Stimulated activated naive CD8-positive, alpha-beta T cell treated with anti-CD3 and anti-CD28 coated beads, Interleukin-15, amount 100 ng/mL, for 72 hours (primary cell): Measurements from ENCODE around the gene C10orf90.

Source experiments
- ATAC-seq: fragments of 150-1000 bp; cut with Tn5 transposase; 2 replicates; pipeline ENCODE4 v1.10.0; 2021; ENCODE audit warnings: mild to moderate bottlenecking, moderate library complexity
- DNase-seq, 2 donors: peaks; one replicate each; pipeline ENCODE4 v3.0.0; 2021 to 2022
- H3K27ac Mint-ChIP-seq, 2 donors: one replicate each; pipeline ENCODE4 v1.8.0; 2022; ENCODE audit warnings: mild to moderate bottlenecking in 2 of 2, mixed read lengths in 2 of 2, moderate library complexity in 2 of 2
- H3K27me3 Mint-ChIP-seq: one replicate; pipeline ENCODE4 v1.8.0; 2022; ENCODE audit warnings: mixed read lengths
- H3K4me1 Mint-ChIP-seq: one replicate; pipeline ENCODE4 v1.8.0; 2022; ENCODE audit warnings: mild to moderate bottlenecking, mixed read lengths
- H3K4me3 Mint-ChIP-seq, 2 donors: one replicate each; pipeline ENCODE4 v1.8.0; 2022; ENCODE audit warnings: mild to moderate bottlenecking in 2 of 2, mixed read lengths in 2 of 2, moderate library complexity in 1 of 2
- H3K9me3 Mint-ChIP-seq, 2 donors: one replicate each; pipeline ENCODE4 v1.8.0; 2022; ENCODE audit warnings: mixed read lengths in 2 of 2

The C10orf90 gene

DNA sequence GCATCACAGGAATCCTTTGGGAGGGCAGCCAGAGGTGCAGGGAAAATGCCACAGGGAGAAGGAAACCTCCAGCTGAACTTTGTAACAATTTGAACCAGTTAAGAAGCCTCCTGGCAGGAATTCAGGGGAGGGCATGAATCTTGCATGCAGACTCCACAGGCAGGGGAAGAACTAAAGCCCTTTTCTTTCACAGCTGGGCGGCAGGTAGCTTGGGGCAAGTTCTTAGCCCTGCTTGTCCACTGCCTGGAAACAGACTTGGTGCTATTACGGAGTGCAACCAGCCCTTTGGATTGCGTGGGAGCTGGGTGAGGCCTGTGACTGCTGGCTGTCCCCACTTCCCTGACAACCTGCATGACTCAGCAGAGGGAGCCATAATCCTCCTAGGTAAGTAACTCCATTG, 230.6 kb downstream of the C10orf90 start:
- ATAC-seq (no peak), DNase-seq (no peak)
- H3K27ac Mint-ChIP-seq, result no peak overlapping the region
- no peaks in the 10 kb centered on the region for H3K4me1 Mint-ChIP-seq
- peaks cover 15% of the 10 kb centered on the region for H3K27me3 Mint-ChIP-seq
- H3K4me3 Mint-ChIP-seq, result no peak overlapping the region
- peaks cover 10 to 12% of the 10 kb centered on the region in 2 donors for H3K9me3 Mint-ChIP-seq

DNA sequence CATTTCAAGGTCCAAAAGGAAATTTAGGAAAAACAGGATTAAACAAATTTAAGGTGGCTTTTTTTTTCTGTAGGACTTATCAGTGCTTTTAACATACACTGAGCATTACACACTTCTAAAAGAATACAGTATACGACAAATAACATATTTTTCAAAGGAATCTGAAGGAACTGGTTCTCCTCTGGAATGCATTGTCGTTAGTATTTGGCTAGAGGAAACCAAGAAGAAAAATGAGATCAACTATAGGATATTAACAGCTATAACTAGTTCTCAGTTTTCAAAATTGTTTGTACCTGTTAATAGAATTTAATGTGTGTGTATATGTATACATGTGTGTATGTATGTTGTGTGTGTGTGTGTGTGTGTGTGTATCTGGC, 232.1 kb downstream of the C10orf90 start:
- Mint-ChIP-seq H3K4me1 (no peaks in the 10 kb centered on the region), H3K9me3 (peaks cover 7 to 9% of the 10 kb centered on the region in 2 donors), H3K4me3 (no peak overlapping the region), H3K27me3 (peaks cover 6% of the 10 kb centered on the region), H3K27ac (no peak overlapping the region)
- DNase-seq (no peak), ATAC-seq (no peak)

DNA sequence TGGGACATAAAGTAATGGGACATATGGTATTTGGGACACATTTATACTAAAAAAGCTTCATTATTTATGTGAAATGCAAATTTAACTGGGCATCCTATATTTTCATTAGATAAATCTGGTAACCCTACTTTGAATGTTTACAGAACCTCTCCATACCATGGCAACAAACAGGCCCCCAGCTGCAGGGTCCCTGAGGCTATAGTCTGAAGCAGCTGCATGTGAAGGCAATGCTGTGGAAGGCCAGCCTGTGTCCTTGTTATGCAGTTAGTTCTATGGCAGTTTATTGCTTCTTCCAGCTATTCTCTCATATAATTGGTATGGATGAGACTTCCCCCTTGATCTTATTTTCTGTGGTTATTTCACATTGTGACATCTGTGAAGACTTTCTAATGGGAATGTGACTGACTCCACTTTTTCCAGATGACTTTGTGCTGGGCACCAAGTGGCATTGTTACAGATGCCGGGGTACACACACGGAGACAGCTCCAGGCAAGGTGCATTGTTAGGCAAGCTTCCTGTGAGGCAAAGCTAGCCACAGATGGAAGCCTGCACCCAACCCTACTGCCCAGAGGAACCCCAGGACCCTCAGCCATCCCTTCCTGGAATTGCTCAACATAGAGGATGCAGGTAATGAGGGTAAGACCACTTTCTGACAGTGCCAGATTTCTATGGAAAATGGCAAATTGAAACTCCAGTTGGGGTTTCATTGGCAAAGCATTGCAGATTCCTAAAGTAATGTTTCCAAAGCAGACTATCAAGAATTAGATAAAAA, 232.7 kb downstream of the C10orf90 start:
- ATAC-seq, result no peak
- no peak overlapping the region for H3K27ac Mint-ChIP-seq
- peaks cover 6% of the 10 kb centered on the region for H3K27me3 Mint-ChIP-seq

GRCh38 chr10:126434235-126434634, 236.3 kb downstream of the C10orf90 start:
- no peaks in the 10 kb centered on the region for H3K4me1 Mint-ChIP-seq
- DNase-seq (no peak), ATAC-seq (no peak)
- peaks cover 7 to 12% of the 10 kb centered on the region in 2 donors for H3K9me3 Mint-ChIP-seq
- H3K27ac Mint-ChIP-seq, result no peak overlapping the region
- no peak overlapping the region for H3K4me3 Mint-ChIP-seq
- H3K27me3 Mint-ChIP-seq, result peaks cover 6% of the 10 kb centered on the region

More for the DNA sequence above, 232.7 kb downstream of the C10orf90 start:
- DNase-seq, result no peak
- H3K4me3 Mint-ChIP-seq, result no peak overlapping the region
- peaks cover 6 to 9% of the 10 kb centered on the region in 2 donors for H3K9me3 Mint-ChIP-seq
- H3K4me1 Mint-ChIP-seq, result no peaks in the 10 kb centered on the region

GRCh38 chr10:126433351-126433750, 237.1 kb downstream of the C10orf90 start:
- DNase-seq (no peak), ATAC-seq (no peak)

GRCh38 chr10:126432507-126432906, 238.0 kb downstream of the C10orf90 start:
- no peak for DNase-seq
- H3K27ac Mint-ChIP-seq, result no peak overlapping the region
- ATAC-seq, result no peak
- H3K4me3 Mint-ChIP-seq, result no peak overlapping the region
- peaks cover 4 to 12% of the 10 kb centered on the region in 2 donors for H3K9me3 Mint-ChIP-seq
- H3K27me3 Mint-ChIP-seq, result peaks cover 6% of the 10 kb centered on the region
- no peaks in the 10 kb centered on the region for H3K4me1 Mint-ChIP-seq

More at GRCh38 chr10:126433351-126433750, 237.1 kb downstream of the C10orf90 start:
- H3K4me3 Mint-ChIP-seq, result no peak overlapping the region
- H3K9me3 Mint-ChIP-seq, result peaks cover 4 to 12% of the 10 kb centered on the region in 2 donors
- no peaks in the 10 kb centered on the region for H3K4me1 Mint-ChIP-seq
- peaks cover 6% of the 10 kb centered on the region for H3K27me3 Mint-ChIP-seq
- no peak overlapping the region for H3K27ac Mint-ChIP-seq

GRCh38 chr10:126431816-126432215, 238.7 kb downstream of the C10orf90 start:
- Mint-ChIP-seq H3K27me3 (peaks cover 2% of the 10 kb centered on the region), H3K27ac (no peak overlapping the region), H3K4me1 (no peaks in the 10 kb centered on the region), H3K9me3 (peaks cover 4 to 12% of the 10 kb centered on the region in 2 donors), H3K4me3 (no peak overlapping the region)
- no peak for DNase-seq
- no peak for ATAC-seq

GRCh38 chr10:126430512-126430911, 240.0 kb downstream of the C10orf90 start:
- H3K4me1 Mint-ChIP-seq, result no peaks in the 10 kb centered on the region
- ATAC-seq, result no peak
- no peak for DNase-seq
- H3K27ac Mint-ChIP-seq, result no peak overlapping the region
- H3K4me3 Mint-ChIP-seq, result no peak overlapping the region
- peaks cover 4 to 14% of the 10 kb centered on the region in 2 donors for H3K9me3 Mint-ChIP-seq
- no peaks in the 10 kb centered on the region for H3K27me3 Mint-ChIP-seq

DNA sequence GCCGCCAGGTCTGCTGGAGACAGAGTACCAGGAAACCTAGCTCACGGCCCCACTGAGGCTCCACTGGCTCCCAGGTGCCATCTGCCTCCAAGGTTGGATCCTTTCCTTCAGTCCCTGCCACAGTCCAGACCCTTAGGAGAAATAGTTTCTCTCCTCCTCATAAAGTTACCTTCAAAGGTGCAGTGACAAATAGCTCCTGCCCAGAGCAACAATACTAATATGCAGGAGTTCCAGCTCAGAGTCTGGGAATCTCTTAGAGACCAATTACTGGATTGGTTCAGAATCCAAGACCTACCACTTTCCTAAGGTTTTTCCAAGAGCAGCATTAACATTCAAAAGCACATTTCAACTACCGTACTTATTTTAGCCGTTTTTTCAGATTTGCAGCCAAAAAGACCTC, 241.2 kb downstream of the C10orf90 start:
- H3K9me3 Mint-ChIP-seq, result peaks cover 7 to 22% of the 10 kb centered on the region in 2 donors
- ATAC-seq, result no peak
- no peak for DNase-seq
- H3K27me3 Mint-ChIP-seq, result no peaks in the 10 kb centered on the region
- no peak overlapping the region for H3K27ac Mint-ChIP-seq
- no peak overlapping the region for H3K4me3 Mint-ChIP-seq
- H3K4me1 Mint-ChIP-seq, result no peaks in the 10 kb centered on the region

DNA sequence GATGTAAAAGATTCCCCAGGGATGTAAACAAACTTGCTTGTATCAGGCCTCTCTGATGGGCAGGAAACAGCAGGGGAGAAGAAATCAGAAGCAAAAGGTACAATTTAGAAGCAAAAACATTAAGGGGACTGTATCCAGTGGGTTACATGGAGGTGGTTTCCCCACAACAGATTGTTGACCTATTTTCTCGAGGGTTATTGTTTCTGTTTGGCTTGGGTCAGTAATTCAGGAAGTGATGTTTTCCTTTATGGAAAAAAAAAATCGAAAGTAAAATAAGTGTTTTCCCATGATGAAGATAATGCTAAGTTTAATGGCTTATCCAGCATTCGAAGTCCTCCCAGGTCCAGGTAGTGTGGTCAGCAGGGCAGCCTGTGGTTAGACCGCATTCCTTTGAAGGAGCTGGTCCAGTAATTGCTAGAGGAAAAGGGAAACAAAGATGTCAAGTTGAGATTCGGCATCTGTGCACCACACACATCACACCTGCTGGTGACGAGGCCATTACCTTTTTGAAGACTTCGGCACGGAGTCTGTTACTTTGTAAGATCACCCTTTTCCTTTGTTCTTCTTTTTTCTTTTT, 244.9 kb downstream of the C10orf90 start:
- no peak for ATAC-seq

GRCh38 chr10:126425032-126425431, 245.5 kb downstream of the C10orf90 start:
- Mint-ChIP-seq H3K27me3 (no peaks in the 10 kb centered on the region), H3K4me3 (no peak overlapping the region), H3K4me1 (no peaks in the 10 kb centered on the region), H3K9me3 (peaks cover 6 to 21% of the 10 kb centered on the region in 2 donors), H3K27ac (no peak overlapping the region)
- ATAC-seq (no peak), DNase-seq (no peak)

More for the DNA sequence above, 244.9 kb downstream of the C10orf90 start:
- Mint-ChIP-seq H3K27ac (no peak overlapping the region), H3K27me3 (no peaks in the 10 kb centered on the region), H3K4me1 (no peaks in the 10 kb centered on the region), H3K9me3 (peaks cover 6 to 21% of the 10 kb centered on the region in 2 donors), H3K4me3 (no peak overlapping the region)
- DNase-seq, result no peak

DNA sequence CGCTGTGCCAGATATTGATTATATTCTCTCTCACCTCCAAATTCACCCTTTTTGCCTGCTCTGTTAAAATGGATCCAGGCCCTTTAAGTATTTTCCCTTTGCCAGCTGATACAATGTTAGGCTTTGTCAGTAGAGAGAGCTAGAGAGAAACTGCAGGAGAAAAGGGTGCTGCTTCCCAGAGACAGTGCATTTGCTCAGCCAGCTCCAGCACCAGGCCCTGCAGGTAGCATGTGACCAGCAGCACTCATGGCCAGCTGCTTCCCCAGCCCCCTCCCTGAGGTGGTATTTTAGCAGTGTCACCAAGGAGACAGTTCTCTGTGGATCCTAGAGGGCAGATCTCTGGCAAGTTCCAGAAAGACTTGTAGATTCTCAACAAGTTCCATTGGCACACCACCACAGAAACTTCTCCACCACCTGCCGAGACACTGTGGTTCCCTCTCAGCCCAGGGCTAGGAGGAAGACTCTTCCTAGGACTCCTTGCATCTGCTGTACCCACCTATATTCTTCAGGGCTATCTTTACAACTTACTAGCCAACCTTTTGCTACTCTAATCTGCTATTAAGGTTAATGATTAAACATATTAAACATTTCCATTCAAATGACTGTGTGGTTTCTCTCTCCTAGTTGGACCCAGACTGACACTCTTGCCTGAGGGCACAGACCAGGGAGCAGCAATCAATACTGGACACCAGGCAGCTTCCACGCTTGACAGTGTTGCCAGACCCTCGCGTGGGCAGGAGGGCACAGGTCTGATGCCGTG, 246.6 kb downstream of the C10orf90 start:
- no peak overlapping the region for H3K27ac Mint-ChIP-seq
- no peak for DNase-seq
- ATAC-seq, result no peak
- peaks cover 11 to 28% of the 10 kb centered on the region in 2 donors for H3K9me3 Mint-ChIP-seq
- H3K27me3 Mint-ChIP-seq, result no peaks in the 10 kb centered on the region
- H3K4me1 Mint-ChIP-seq, result no peaks in the 10 kb centered on the region
- H3K4me3 Mint-ChIP-seq, result no peak overlapping the region

DNA sequence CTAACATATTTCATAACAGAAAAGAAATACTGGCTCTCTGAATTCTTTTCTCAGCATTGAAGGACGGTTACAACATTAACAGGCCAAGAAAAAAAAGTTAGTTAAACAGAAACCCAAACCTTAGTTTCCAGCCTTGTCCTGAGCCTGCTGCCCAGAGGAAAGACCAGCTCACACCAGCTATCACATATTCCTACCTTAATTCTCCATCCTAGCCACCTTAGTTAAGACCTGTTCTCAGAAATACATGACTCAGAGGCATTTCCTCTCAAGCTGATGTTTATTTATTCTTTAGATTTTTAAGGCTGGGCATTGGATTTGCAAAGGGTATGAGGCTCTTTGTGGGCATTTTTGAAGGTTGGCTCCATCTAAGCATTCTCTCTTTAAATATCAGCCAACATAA, 247.9 kb downstream of the C10orf90 start:
- Mint-ChIP-seq H3K4me1 (no peaks in the 10 kb centered on the region), H3K4me3 (no peak overlapping the region), H3K9me3 (peaks cover 11 to 34% of the 10 kb centered on the region in 2 donors), H3K27me3 (no peaks in the 10 kb centered on the region), H3K27ac (no peak overlapping the region)
- DNase-seq (no peak), ATAC-seq (no peak)

GRCh38 chr10:126421756-126422256, 248.7 kb downstream of the C10orf90 start:
- ATAC-seq (no peak), DNase-seq (no peak)
- Mint-ChIP-seq H3K27ac (peak overlapping the region in 1 of 2 donors; percentile 63), H3K4me3 (no peak overlapping the region), H3K9me3 (peaks cover 11 to 34% of the 10 kb centered on the region in 2 donors), H3K4me1 (no peaks in the 10 kb centered on the region), H3K27me3 (no peaks in the 10 kb centered on the region)

GRCh38 chr10:126420567-126421300, 249.8 kb downstream of the C10orf90 start:
- Mint-ChIP-seq H3K9me3 (peaks cover 13 to 42% of the 10 kb centered on the region in 2 donors), H3K27ac (no peak overlapping the region), H3K27me3 (no peaks in the 10 kb centered on the region), H3K4me1 (no peaks in the 10 kb centered on the region), H3K4me3 (no peak overlapping the region)
- ATAC-seq (no peak), DNase-seq (no peak)
